Measurements from ENCODE around the gene DDAH2.

DNA sequence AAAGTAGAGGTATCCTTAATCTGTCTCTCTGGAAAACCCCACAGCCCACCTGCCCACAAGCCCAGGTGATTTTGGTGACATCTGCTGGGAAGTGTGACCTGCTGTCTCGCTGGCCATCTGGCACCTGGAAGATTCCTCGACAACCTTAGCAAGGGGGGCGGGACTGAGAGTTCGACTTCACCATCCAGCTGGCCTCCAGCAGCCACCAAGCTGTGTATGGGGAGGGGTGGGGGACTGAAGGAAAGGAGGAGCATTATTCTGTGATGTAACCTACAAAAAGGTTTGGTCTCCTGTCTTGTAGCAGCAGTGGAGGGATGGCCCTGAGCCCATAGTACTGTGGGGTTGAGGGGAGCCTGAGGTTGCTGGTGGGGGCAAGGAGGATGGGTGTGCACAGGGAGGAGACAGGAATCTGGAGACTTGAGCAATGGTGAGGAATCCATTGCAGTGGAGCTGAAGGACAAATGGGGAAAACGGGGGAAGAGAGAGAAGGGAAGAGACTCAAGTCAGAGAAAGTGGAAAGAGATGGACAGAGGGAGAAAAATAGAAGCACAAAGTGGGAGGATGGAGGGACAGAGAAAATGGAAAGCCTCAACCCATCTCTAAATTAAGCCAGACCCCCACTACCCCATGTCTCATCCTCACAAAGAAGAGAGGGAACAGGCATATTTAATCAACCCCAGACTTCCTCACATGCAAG is 18.4 kb downstream of the DDAH2 start:
- TF ChIP-seq, protein P1, sequence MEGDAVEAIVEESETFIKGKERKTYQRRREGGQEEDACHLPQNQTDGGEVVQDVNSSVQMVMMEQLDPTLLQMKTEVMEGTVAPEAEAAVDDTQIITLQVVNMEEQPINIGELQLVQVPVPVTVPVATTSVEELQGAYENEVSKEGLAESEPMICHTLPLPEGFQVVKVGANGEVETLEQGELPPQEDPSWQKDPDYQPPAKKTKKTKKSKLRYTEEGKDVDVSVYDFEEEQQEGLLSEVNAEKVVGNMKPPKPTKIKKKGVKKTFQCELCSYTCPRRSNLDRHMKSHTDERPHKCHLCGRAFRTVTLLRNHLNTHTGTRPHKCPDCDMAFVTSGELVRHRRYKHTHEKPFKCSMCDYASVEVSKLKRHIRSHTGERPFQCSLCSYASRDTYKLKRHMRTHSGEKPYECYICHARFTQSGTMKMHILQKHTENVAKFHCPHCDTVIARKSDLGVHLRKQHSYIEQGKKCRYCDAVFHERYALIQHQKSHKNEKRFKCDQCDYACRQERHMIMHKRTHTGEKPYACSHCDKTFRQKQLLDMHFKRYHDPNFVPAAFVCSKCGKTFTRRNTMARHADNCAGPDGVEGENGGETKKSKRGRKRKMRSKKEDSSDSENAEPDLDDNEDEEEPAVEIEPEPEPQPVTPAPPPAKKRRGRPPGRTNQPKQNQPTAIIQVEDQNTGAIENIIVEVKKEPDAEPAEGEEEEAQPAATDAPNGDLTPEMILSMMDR (IDR thresholded peaks at IDR 0.05; ENCODE audit: insufficient read depth, low read depth, low read length): no peak
- TF ChIP-seq EZH2 (IDR thresholded peaks at IDR 0.05; ENCODE audit: insufficient read depth, low read length): no peak
